ENCODE data around the gene TDRD9.
A peak's percentile ranks its signal among the peaks of the same experiment; 100 is the strongest.
"Not testable (repeated sequence)": the region's sequence is repeated elsewhere in the genome, so short reads cannot be mapped to it uniquely, and the experiment has no call there.

TDRD9 gene

DNA sequence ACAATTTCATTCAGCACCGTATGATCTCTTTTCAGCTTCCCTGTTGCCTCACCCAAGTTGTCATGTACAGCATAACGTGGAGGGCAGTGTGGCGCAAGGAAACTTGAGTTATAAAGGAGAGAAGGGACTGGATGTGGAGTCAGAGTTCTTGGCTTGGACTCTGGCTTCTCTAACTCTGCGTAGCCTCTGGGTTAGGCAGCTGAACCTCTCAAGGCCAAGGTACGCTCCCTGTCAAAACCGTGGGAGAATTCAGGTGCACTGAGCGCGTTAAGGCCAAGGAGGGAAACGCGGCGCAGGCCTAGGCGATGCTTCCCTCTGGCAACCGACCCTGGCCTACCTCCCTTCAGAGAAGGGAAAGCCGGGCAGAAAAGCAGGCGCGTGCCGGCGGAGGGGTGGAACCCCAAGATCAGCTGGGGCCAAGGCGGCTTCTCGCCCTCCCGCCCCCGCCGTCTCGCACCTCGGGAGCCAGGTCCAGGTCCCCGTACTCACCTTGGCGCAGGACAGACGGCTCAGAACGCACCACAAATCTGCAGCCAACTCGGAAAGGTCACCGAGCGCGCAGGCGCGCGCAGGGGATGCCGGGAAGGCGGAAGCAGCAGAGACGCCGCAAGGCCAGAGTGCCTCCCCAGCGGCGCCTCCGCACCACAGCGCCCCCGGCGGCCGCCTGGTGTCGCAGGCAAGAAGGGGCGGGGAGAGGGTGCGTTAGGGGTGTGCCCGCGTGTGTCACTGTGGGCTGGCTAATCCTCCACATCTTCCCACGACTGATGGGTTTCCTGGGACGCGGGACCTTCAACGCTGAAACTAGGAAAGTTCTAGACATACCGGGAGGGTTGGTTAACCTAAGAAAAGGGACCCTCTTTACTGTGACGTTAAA is 7.0 kb upstream of the TDRD9 start:
- DNase-seq, result peak; percentile 93 to 98 (median 96)

DNA sequence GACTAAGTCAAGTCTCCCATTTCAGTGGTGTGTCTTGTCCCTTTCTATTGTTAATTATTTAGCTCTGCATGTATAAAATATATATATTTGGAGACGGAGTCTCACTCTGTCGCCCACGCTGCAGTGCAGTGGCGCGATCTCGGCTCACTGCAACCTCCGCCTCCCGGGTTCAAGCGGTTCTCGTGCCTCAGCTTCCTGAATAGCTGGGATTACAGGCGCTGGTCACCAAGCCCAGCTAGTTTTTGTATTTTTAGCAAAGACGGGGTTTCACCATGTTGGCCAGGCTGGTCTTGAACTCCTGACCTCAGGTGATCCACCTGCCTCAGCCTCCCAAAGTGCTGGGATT is 6.4 kb upstream of the TDRD9 start:
- DNase-seq, result not testable (repeated sequence)

DNA sequence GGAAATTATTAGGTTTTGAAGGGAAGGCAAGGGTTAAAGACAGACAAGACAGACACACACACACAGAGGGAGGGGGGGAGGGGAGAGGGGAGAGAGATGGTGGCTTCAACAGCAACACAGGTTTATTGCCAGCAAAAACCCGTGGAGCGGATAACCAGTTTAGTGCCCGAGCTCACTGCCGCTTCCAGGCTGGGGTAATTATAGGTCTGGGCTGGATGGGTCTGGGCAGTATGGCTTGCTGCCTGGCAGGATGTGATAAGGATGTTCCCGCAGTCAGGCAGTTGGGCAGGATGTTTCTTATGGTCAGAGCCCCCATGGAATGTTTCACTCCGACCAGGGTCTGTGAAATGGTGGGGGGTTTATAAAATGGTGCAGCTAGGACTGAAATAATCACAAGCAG is 4.4 kb upstream of the TDRD9 start:
- DNase-seq, result no peak

DNA sequence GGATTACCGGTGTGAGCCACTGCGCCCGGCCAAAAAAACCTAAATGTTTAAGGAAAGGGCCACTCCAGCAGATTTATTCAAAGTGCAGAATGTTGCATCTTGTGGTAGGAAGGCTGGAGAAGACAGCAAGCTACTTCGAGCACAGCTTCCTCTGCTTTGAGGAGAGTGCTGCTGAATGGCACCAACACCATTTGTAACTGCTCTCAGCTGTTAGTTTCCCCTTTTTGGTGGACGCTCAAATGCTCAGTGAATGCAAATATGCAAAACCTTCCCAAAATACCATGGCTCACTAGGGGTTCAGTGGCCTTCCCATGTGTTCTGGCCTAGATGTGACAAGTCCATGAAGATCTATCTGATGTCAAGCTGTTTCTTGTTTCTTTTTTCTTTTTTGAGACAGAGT is 2.9 kb upstream of the TDRD9 start:
- DNase-seq, result peak in 2 of 3 donors; percentile 17 to 23

DNA sequence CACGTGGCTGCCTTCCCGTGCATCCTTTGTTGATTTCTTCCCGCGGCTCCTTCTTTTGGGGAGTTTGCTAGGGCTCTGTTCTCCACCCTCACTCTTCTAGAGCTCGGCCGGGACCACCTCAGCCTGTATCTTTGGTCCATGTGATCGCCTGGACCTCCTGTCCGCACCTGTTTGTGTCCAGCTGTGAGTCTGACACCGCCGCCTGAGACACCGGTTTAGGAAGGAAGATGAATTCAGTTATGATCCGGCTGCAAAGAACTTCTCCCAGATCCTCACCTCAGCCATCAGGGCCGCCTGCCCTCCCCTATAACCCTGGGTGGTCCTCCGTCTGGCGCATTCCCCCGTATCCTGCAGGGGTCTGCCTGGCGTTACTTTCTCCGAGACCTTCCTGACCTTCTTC is 690 bp upstream of the TDRD9 start:
- DNase-seq, result no peak

DNA sequence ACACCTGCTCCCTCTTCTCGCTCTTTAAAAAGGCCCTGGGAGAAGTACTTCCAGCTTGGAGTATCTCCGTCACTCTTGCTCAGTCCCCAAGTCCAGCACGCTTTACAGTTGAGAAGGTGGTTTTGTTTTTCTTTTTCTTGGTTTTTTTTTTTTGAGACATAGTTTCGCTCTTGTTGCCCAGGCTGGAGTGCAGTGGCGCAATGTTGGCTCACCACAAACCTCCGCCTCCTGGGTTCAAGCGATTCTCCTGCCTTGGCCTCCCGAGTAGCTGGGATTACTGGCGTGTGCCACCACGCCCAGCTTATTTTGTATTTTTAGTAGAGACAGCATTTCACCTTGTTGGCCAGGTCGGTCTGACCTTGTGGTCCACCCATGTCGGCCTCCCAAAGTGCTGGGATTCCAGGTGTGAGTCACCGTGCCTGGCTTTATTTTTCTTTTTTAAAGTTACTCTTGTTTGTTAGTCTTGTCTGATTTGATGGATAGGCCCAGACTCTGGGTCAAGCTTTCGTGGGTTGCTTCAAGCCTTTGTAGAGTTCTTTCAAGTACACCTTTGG is 1.9 kb downstream of the TDRD9 start:
- peak in 1 of 3 donors; percentile 34 for DNase-seq

DNA sequence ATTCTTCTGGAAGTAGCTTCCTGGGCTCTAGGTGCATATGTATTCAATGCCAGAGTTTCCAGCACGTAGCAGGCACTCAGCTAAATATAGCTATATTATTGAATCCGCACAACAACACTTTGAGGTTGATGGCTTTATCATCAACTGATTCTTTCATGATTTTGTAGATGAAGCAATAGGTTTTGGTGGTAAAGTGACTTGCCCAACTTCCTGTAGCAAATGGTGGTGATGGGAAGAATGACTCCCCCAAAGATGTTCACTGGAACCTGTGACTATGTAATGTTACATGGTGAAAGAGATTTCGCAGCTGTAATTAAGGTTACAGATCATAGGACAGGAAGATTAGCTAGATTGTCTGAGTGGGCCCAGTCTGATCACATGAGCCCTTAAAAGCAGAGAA is 3.2 kb downstream of the TDRD9 start:
- DNase-seq, result peak; percentile 38 to 73 (median 63)

DNA sequence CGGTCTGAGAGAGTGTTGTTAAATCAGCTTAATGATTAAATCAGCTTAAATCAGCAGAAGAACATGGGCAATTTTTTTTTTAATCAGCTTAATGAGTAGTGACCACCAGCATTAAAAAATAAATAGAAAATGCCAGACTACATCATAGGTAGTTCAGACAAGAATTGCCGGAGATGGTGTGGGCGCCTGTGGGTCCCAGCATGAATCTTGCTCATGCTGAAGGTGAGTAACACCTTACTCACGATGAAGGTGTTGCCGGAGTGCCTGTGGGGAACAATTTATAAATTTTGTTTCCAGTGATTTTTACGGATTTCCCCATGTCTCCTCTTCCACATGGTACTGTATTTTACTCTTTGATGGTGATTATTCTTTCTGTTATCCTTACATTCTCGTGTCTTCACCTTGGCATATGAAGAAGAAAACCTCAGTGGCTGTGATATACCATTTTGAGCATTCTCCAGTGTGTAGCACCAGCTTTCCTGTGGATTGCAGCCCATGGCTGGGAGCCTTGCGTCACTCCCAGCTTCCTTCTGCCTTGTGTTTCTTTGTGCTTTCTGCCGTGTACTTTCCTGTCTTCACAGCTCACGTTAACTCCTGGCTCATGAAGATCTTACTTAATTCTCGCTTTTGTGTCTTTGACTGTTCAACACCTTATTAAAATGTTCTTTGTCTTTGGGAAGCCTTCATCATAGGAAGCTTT is 4.7 kb downstream of the TDRD9 start:
- peak; percentile 31 to 40 (median 37) for DNase-seq

DNA sequence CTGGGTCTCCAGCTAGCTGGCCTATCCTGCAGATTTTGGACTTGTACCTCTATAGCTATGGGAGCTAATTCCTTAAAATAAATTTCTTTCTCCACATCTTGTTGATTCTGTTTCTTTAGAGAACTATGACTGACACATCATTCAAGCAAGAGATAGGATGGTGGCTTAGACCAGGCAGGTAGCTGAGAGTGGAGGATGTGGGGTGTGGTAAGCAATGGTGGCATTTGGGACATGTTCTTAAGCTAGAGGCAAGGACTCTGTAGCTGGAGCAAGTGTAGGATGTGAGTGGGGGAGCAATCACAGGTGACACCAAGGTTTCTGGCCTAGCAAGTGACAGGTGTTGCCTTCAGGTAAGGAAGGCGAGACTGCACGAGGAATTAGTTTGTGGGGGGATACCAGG is 6.8 kb downstream of the TDRD9 start:
- no peak for DNase-seq

DNA sequence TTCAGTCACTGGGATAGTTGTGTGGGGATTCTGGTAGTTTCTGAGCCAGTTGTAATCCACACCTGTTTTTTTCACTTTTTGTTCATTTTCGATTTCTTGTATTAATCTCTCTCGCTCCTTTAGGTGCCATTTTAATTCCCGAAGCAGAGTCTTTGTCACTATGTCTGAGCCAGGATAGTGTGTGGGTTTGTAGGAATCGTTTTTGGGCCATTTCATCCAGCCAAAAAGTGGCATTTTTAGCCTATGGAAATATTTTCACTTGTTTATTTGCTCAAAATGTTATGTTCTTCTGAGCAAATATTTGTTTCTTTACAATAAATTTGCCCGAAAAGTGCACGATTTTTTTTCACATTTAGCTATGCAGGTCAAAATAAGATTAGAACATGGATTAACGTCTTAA is 13.2 kb downstream of the TDRD9 start:
- peak in 1 of 3 donors; percentile 8 for DNase-seq

DNA sequence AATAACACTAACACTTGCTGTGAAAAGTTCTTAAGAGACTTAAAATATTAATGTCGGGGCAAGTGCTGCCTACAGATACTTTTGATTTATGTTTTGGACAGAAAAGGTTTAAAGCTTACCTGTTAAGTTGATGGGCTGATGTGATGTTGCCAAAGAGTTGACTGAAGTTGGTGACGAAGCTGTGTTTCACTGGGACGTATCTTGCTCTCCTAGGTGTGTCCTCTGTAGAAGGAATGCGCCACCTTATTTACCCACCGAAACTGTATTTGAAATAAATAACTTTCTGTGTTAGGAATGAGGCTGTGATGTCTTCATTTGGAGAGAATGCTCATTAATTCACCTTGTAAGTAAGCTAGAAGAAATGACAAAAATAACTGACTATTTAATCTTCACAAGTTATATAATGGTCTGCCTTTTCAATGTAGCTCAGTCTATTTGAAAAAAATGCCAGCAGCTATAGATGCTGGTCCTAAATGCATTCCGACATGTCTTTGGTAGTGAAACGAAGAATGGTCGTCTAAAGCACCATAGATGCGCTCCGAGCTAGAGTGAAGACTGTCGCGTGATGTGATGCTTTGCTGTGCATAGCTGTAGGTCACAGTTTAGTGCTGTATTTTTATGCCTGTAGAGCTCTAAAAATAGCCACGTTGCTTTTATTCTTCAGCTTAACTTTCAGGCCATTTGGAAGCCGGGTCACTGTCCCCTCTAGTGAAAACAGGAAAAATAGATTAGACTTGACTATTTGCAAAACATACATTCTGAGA is 13.9 kb downstream of the TDRD9 start, which contains the start of gene RD3L:
RD3L (minus strand) TSS at position 557 of the 764 bp plus-strand sequence. CDS start 834 bp downstream, outside the sequence.
- DNase-seq, result no peak

DNA sequence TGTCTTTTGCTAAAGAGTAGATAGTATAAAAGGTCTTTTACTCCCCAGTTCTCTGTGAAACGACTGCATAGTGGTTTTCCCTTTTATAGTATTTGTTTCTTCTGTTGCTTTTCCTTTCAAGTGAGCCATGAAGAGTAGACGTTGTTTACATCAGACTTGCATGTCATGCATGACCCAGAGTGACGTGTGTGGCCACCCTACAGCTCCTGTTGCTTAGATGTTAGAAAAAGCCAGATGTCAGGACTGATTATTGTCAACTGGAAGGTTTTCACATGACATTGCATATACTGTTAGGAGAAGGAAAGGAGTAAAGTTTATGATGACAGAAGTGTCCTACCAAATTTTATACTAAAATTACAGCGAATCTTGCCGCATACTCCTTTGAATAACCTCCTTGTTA is 15.4 kb downstream of the TDRD9 start:
- no peak for DNase-seq

DNA sequence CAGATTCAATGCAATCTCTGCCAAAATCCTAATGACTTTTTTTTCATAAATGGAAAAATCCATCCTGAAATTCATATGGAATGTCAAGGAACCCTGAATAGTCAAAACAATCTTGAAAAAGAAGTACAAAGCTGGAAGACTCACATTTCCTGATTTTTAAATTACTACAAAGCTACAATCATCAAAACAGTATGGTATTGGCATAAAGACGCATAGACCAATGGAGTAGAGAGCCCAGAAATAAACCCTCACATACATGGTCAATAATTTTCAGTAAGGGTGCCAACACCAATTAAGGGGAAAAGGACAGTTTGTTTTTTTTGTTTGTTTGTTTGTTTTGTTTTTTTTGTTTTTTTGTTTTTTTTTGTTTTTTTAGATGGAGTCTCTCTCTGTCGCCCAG is 18.7 kb downstream of the TDRD9 start:
- DNase-seq, result no peak

DNA sequence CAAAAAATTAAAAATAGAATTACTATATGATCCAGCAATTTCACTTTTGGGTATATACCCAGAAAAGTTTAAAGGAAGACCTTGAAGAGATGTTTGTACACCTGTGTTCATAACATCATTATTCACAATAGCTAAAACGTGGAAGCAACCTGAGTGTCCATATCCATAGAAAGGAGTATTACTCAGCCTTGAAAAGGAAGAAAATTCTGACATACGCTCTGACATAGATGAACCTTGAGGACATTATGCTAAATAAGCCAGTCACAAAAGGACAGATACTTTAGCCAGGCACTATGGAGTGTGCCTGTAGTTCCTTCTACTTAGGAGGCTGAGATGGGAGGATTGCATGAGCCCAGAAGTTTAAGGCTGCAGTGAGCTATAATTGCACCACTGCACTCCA is 20.2 kb downstream of the TDRD9 start:
- DNase-seq, result no peak

DNA sequence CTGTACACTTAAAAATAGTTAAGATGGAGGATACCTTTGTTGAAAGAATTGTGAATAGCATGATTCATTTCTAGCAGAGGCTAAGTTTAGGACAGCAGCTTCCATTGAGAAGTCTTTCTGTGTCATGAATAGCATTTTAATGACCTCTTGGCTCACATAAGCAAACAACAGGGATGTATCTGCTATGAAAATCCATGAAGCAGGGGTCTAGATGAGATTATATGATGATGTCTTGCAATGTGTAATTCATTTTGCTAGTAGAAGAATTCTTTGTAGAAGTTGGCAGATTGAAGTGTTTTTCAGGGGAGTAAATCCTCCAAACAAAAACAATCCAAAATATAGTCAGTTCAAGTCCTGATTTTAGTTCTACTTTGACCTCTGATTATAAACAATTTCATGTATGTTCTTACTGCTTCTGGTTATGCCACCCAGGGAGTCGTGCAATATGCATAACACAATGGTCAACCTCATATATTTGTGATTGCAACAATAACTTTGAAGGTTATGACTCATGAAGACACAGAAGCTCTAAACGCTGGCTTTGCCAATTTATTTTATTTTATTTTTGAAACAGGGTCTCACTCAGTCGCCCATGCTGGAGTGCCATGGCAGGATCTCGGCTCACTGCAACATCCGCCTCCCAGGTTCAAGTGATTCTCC is 21.0 kb downstream of the TDRD9 start:
- peak in 2 of 3 donors; percentile 35 to 43 for DNase-seq

DNA sequence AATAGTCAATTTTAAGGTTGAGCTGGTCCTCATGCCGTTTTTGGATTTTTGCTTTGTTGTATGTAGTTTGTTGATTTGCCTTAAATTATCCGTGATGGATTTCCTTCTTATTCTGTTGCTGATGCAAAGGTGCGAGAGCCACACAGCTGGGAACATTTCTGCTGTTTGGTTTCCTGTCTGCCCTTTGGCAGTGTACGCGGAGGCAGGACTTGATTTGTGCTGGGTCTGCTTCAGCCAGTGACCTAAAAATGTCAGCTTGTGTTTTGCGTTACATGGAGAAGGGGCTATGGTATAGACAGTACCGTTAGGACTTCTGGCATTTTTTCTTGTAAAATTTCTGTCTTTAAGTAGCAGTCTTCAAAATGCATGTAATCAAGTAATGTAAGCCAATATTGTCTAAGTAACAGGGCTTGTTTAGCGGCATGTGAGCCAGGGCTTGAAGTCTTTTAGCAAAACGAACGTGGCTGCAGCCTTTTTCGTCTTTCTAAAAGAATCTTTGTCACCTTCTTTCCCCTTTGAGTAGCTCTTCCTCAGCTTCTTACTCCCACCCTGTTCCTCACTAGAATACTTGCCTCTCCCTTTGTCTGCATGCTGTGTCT is 32.3 kb downstream of the TDRD9 start:
- DNase-seq, result no peak

DNA sequence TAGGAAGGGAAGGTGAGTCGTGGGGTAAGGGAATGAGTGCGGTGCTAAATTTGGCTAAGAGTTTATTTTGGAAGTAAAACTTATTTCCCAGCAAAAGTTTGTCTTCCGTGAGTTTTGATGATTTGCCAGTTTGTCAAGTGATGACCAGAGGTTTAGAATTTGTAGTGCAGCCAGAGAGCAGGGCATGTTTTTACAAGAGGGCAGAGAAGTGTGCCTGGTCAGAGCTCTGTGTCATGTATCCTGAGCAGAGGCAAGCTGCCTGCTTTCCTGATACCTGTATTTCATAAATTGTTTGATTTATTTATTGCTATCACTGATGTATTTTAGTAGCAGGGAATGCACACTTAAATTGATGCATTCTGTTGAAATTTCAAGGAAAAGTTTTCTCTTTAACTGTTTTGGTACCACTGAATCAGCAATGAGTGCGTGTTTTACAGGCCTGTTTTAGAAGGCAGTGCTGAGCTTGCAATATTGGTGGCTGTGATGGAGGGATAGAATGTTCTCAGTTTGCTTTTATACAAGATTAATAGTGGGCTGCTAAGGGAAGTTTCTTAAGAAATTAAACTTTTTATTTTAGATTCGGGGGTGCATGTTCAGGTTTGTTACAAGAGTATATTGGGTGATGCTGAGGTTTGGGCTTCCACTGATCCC is 33.8 kb downstream of the TDRD9 start:
- DNase-seq, result no peak

DNA sequence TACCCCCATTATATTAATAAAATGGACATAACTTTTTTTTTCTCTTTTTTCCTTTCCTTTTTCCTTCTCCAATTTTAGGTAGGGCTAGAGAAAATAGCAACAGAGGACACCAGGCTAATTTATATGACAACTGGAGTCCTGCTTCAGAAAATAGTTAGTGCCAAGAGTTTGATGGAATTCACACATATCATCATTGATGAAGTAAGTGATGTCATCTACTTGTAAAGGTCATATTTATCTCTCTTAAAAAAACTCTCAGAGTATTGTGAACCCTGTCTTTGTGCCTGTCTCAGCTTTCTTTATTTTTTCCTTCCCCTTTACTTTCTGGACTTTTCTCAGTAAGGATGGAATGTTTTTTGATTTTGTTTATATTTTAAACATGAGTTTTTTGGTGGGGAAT is 38.4 kb downstream of the TDRD9 start:
- DNase-seq, result no peak

DNA sequence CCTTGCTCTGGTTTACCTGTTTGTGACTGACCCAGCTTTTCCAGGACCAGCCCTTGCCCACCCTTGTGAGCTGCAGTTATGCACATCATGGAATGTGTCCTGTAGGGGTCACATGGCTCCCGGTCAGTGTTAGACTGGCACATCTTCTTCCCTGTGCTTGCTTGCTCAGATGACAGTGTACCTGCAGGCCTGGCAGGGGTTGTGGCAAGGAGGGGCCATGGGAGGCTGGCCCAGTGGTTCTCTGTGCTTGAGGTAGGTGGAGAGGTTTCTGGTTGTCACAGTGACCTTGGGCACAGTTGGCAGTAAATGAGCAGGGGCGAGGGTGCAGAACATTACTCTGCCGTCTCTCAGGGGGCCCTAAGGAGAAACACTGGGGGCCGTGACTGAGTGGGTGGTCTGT is 41.7 kb downstream of the TDRD9 start:
- DNase-seq, result no peak

DNA sequence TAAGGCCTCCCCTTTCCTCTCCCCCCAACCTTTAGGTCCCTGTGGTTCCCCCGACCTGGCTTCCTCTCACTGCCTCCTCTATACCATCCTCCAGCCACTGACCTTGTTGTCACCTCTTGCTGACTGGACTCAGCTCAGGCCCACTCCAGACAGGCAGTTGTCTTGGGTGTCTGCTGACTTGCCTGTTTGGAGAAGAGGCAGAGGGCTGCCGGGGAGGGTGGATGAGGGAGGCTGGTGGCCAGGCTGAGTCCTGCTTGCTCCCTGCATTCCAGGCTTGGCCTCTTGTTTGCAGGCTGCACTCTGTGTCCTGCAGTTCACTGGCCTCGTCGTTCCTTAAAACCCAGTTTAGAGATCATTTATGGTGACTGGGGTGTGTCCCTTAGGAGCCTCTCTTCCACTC is 45.1 kb downstream of the TDRD9 start:
- DNase-seq, result no peak

DNA sequence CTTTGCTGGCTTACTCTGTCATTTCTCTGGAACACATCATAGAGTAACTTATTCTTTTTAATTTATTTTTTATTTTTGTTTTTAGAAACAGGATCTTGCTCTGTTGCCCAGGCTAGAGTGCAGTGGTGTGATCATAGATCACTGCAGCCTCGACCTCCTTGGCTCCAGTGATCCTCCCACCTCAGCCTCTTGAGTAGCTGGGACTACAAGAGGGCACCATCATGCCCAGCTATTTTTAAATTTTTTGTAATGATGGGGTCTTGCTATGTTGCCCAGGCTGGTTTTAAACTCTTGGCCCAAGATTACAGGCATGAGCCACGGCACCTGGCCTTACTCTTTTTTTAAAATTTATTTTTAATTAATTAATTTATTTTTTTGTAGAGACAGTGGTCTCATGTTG is 46.3 kb downstream of the TDRD9 start:
- DNase-seq, result no peak
